Subcutaneous abdominal adipose tissue (tissue), 5 donors: ENCODE data around the gene RNU1-1.
"Not testable (repeated sequence)": the region's sequence is repeated elsewhere in the genome, so short reads cannot be mapped to it uniquely, and the experiment has no call there.

ENCODE experiments used
- H3K27ac ChIP-seq: one replicate; pipeline ENCODE4 v1.7.0; 2013; ENCODE audit warnings: low read depth, mild to moderate bottlenecking, inconsistent platforms, low read length, moderate library complexity
- H3K27me3 ChIP-seq, 5 donors: one replicate each; pipeline ENCODE4 v1.7.0; 2013; ENCODE audit warnings: low read length in 5 of 5, inconsistent platforms in 1 of 5; ENCODE audit not compliant: control insufficient read depth in 5 of 5, insufficient read depth in 4 of 5
- H3K36me3 ChIP-seq, 5 donors: one replicate each; pipeline ENCODE4 v1.7.0; 2013; ENCODE audit warnings: low read length in 5 of 5; ENCODE audit not compliant: control insufficient read depth in 5 of 5, insufficient read depth in 5 of 5
- H3K4me1 ChIP-seq, 5 donors: one replicate each; pipeline ENCODE4 v1.7.0; 2013; ENCODE audit warnings: low read length in 5 of 5, mild to moderate bottlenecking in 3 of 5, moderate library complexity in 1 of 5; ENCODE audit not compliant: control insufficient read depth in 5 of 5, insufficient read depth in 5 of 5
- H3K4me3 ChIP-seq, 5 donors: one replicate each; pipeline ENCODE4 v1.7.0; 2013; ENCODE audit warnings: low read length in 5 of 5, low read depth in 1 of 5
- H3K9ac ChIP-seq, 5 donors: one replicate each; pipeline ENCODE4 v1.7.0; 2013; ENCODE audit warnings: low read length in 5 of 5, mild to moderate bottlenecking in 4 of 5, moderate library complexity in 3 of 5
- H3K9me3 ChIP-seq, 5 donors: one replicate each; pipeline ENCODE4 v1.7.0; 2013; ENCODE audit warnings: low read length in 5 of 5; ENCODE audit not compliant: control insufficient read depth in 5 of 5
- donor health status: healthy.
- donor health status: healthy.
- donor health status: healthy.
- donor health status: healthy.
- donor health status: healthy.

Gene RNU1-1

GRCh38 chr1:16493731-16494130 is 20.4 kb downstream of the RNU1-1 start:
- not testable (repeated sequence) for H3K4me3 ChIP-seq

GRCh38 chr1:16492937-16493336 is 21.1 kb downstream of the RNU1-1 start:
- not testable (repeated sequence) for H3K27me3 ChIP-seq, H3K27ac ChIP-seq, H3K9me3 ChIP-seq, H3K9ac ChIP-seq, H3K4me1 ChIP-seq, H3K4me3 ChIP-seq
- peaks cover 0 to 23% (median 12%) of the 10 kb centered on the region in 5 donors for H3K36me3 ChIP-seq

More at GRCh38 chr1:16493731-16494130, 20.4 kb downstream of the RNU1-1 start:
- peaks cover 0 to 19% (median 12%) of the 10 kb centered on the region in 5 donors for H3K36me3 ChIP-seq
- not testable (repeated sequence) for H3K27me3 ChIP-seq, H3K9ac ChIP-seq, H3K27ac ChIP-seq, H3K9me3 ChIP-seq
- peaks cover 0 to 10% (median 6%) of the 10 kb centered on the region in 5 donors for H3K4me1 ChIP-seq

- Histone ChIP-seq H3K9me3 (no peaks in the 10 kb centered on the region), H3K4me3 (no peak overlapping the region), H3K36me3 (peaks cover 0 to 27% (median 14%) of the 10 kb centered on the region in 5 donors), H3K4me1 (no peaks in the 10 kb centered on the region), H3K27me3 (no peaks in the 10 kb centered on the region), H3K9ac (no peak overlapping the region), H3K27ac (no peak overlapping the region)
Observed at GRCh38 chr1:16491056-16491675, 22.9 kb downstream of the RNU1-1 start.

- H3K9ac ChIP-seq, H3K4me3 ChIP-seq, H3K4me1 ChIP-seq, H3K27me3 ChIP-seq, H3K27ac ChIP-seq, H3K9me3 ChIP-seq: not testable (repeated sequence)
- peaks cover 0 to 45% (median 31%) of the 10 kb centered on the region in 5 donors for H3K36me3 ChIP-seq
Observed at GRCh38 chr1:16489195-16489880, 24.7 kb downstream of the RNU1-1 start.

- H3K27me3 ChIP-seq, H3K27ac ChIP-seq, H3K4me3 ChIP-seq, H3K4me1 ChIP-seq, H3K9me3 ChIP-seq, H3K9ac ChIP-seq: not testable (repeated sequence)
- H3K36me3 ChIP-seq, result peaks cover 0 to 61% (median 35%) of the 10 kb centered on the region in 5 donors
Observed at GRCh38 chr1:16487011-16487410, 27.1 kb downstream of the RNU1-1 start.

- H3K4me1 ChIP-seq, H3K9me3 ChIP-seq, H3K9ac ChIP-seq, H3K27ac ChIP-seq, H3K27me3 ChIP-seq, H3K4me3 ChIP-seq: not testable (repeated sequence)
- peaks cover 0 to 66% (median 35%) of the 10 kb centered on the region in 5 donors for H3K36me3 ChIP-seq
Observed at GRCh38 chr1:16486316-16486715, 27.8 kb downstream of the RNU1-1 start.

GRCh38 chr1:16484931-16485330 is 29.2 kb downstream of the RNU1-1 start:
- Histone ChIP-seq H3K27me3 (no peaks in the 10 kb centered on the region), H3K9ac (no peak overlapping the region), H3K36me3 (peaks cover 0 to 71% (median 36%) of the 10 kb centered on the region in 5 donors), H3K4me1 (no peaks in the 10 kb centered on the region), H3K9me3 (no peaks in the 10 kb centered on the region), H3K4me3 (no peak overlapping the region), H3K27ac (no peak overlapping the region)

GRCh38 chr1:16484501-16484835 is 29.6 kb downstream of the RNU1-1 start:
- Histone ChIP-seq H3K27ac (no peak overlapping the region), H3K9me3 (no peaks in the 10 kb centered on the region), H3K27me3 (no peaks in the 10 kb centered on the region), H3K4me3 (no peak overlapping the region), H3K36me3 (peaks cover 0 to 66% (median 32%) of the 10 kb centered on the region in 5 donors), H3K4me1 (no peaks in the 10 kb centered on the region), H3K9ac (no peak overlapping the region)

- H3K27me3 ChIP-seq, H3K4me3 ChIP-seq, H3K9me3 ChIP-seq, H3K9ac ChIP-seq, H3K27ac ChIP-seq, H3K4me1 ChIP-seq: not testable (repeated sequence)
- H3K36me3 ChIP-seq, result peaks cover 0 to 63% (median 29%) of the 10 kb centered on the region in 5 donors
Observed at GRCh38 chr1:16483639-16484500, 30.2 kb downstream of the RNU1-1 start.

- H3K27me3 ChIP-seq, H3K9me3 ChIP-seq, H3K4me1 ChIP-seq, H3K4me3 ChIP-seq, H3K9ac ChIP-seq, H3K27ac ChIP-seq: not testable (repeated sequence)
- peaks cover 0 to 65% (median 36%) of the 10 kb centered on the region in 5 donors for H3K36me3 ChIP-seq
Observed at GRCh38 chr1:16483146-16483545, 30.9 kb downstream of the RNU1-1 start.
